Stimulated activated CD4-positive, alpha-beta T cell treated with anti-CD3 and anti-CD28 coated beads, Interleukin-15, amount 100 ng/mL, for 1 hour (primary cell): ENCODE data around the gene DNAJC5G.
A peak's percentile ranks its signal among the peaks of the same experiment; 100 is the strongest.
"Not testable (repeated sequence)": the region's sequence is repeated elsewhere in the genome, so short reads cannot be mapped to it uniquely, and the experiment has no call there.

ENCODE experiments used
- DNase-seq, 2 donors: peaks; one replicate each; pipeline ENCODE4 v3.0.0-alpha.2; 2020; ENCODE audit warnings: low read depth in 1 of 2, low spot score in 1 of 2

The DNAJC5G gene

GRCh38 chr2:27280826-27281225 is 5.6 kb downstream of the DNAJC5G start:
- no peak for DNase-seq

GRCh38 chr2:27281442-27281841 is 6.2 kb downstream of the DNAJC5G start:
- no peak for DNase-seq

GRCh38 chr2:27281855-27282559 is 6.8 kb downstream of the DNAJC5G start, which contains the start of gene TRIM54:
Gene TRIM54 (plus strand): TSS chr2:27282429. CDS start chr2:27282732, 303 bp downstream.
- DNase-seq: no peak

GRCh38 chr2:27282892-27283291 is 7.7 kb downstream of the DNAJC5G start:
- no peak for DNase-seq

- no peak for DNase-seq
Measured at GRCh38 chr2:27284996-27285395, 9.8 kb downstream of the DNAJC5G start.

- no peak for DNase-seq
Measured at GRCh38 chr2:27285481-27285880, 10.2 kb downstream of the DNAJC5G start.

GRCh38 chr2:27288610-27289009 is 13.4 kb downstream of the DNAJC5G start:
- no peak for DNase-seq

- DNase-seq: no peak
Measured at GRCh38 chr2:27290549-27290948, 15.3 kb downstream of the DNAJC5G start.

GRCh38 chr2:27291865-27292264 is 16.6 kb downstream of the DNAJC5G start:
- no peak for DNase-seq

- DNase-seq: no peak
Measured at GRCh38 chr2:27294928-27295327, 19.7 kb downstream of the DNAJC5G start.

GRCh38 chr2:27296481-27296880 is 21.2 kb downstream of the DNAJC5G start:
- DNase-seq: no peak

GRCh38 chr2:27297195-27297594 is 22.0 kb downstream of the DNAJC5G start:
- no peak for DNase-seq

GRCh38 chr2:27298391-27299080 is 23.3 kb downstream of the DNAJC5G start:
- DNase-seq: no peak

GRCh38 chr2:27300606-27301005 is 25.4 kb downstream of the DNAJC5G start:
- not testable (repeated sequence) for DNase-seq

- DNase-seq: no peak
Measured at GRCh38 chr2:27303093-27304025, 28.1 kb downstream of the DNAJC5G start.

- DNase-seq: no peak
Measured at GRCh38 chr2:27304488-27305240, 29.4 kb downstream of the DNAJC5G start.

- no peak for DNase-seq
Measured at GRCh38 chr2:27305516-27305915, 30.3 kb downstream of the DNAJC5G start.

GRCh38 chr2:27306136-27306535 is 30.9 kb downstream of the DNAJC5G start:
- no peak for DNase-seq

GRCh38 chr2:27306573-27307286 is 31.5 kb downstream of the DNAJC5G start:
- peak in 1 of 2 donors; percentile 22 for DNase-seq

GRCh38 chr2:27307287-27307544 is 32.0 kb downstream of the DNAJC5G start:
- DNase-seq: no peak
